Cardiac septum (tissue), 1 donor: ENCODE data around the gene FYN. TPM values are rescaled to one million over a fixed set of nuclear protein-coding genes. Genes with fewer than 3 reads are reported as not detected.
A peak's percentile ranks its signal among the peaks of the same experiment; 100 is the strongest.
"Not testable (repeated sequence)": the region's sequence is repeated elsewhere in the genome, so short reads cannot be mapped to it uniquely, and the experiment has no call there.

Experiments
- DNase-seq: peaks from one replicate; pipeline ENCODE4 v3.0.0-alpha.2; 2020; ENCODE audit warnings: low spot score
- intact Hi-C: fragments of 100-400 bp; cut with DNase I; formaldehyde crosslinking; loops from one replicate; pipeline ENCODE4 v1.14.0; 2022
- long read RNA-seq: library from polyadenylated mRNA; unstranded; transcript quantifications from one replicate; pipeline ENCODE4 v2.0.0, GENCODE V29; 2021
- total RNA-seq: library from RNA; stranded (reverse); fragmentation: NEBNext Ultra II Directional; extraction: Animal tissue kit (Norgen Biotek cat#: 25700); gene quantifications from one replicate; pipeline ENCODE4 v1.2.1, GENCODE V29; 2021
- donor health status: DM: no; HTN: no; CAD: no.

FYN gene
- 65.3 TPM for total RNA-seq
- long read RNA-seq, transcript FYN-202 (14 exons, 3,628 nt), result major isoform, 32 of 72 reads
- long read RNA-seq, partial matches to known transcripts, result 15 of 72 reads
- long read RNA-seq, other reads (novel, unspliced or antisense), result 22 of 72 reads

GRCh38 chr6:111873178-111874024 is at the start of gene FYN:
Gene FYN, minus strand, starts transcription at chr6:111873452. Its CDS starts 153,401 bp downstream, at chr6:111720051.
- DNase-seq, result peak; percentile 99
- intact Hi-C loops, result loop anchor here (2.0 to 5.0 kb wide), 4 partner anchors 46 to 163 kb away; no protein-coding TSS in a partner anchor

GRCh38 chr6:111922454-111923297 is 49.4 kb upstream of the FYN start:
- DNase-seq, result no peak
- intact Hi-C loops, result no loop called here

DNA sequence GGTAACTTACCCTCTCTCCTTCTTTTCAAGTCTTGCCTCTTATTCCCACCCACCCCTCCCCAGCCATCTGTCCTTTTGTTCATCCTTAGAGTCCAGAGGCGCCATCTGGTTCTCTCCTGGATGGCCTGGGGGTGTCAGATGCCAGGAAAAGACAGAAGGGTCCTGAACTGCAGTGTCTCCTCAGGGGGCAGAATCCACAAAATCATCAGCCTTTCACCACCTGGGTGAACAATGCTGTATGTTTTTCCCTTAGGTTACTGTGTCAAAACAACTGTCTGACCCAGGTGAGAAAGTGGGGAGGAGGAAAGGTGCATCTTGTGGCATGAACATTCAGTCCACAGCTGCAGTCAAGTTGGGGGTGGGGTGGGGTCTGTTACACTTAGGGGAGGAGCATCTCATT is 47.9 kb upstream of the FYN start:
- no peak for DNase-seq
- intact Hi-C loops, result no loop called here

DNA sequence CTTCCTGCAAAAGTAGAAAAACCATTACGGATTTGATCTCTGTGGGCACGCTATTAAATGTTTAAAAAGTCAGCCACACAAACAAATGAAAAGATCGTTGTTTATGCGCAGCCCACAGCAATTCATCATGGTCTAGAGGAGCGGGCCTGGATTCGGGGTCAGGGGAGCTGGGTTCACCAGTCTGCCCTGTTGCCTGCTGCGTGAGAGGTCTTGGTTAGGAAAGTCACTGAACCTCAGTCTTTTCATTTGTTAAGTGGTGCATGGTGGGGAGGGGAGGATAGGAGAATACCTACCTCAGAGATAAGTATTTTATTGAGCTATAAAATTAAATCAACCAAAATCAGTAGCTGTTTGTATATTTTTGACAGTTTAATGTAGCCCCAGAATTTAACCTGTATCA is 47.3 kb upstream of the FYN start:
- no peak for DNase-seq

DNA sequence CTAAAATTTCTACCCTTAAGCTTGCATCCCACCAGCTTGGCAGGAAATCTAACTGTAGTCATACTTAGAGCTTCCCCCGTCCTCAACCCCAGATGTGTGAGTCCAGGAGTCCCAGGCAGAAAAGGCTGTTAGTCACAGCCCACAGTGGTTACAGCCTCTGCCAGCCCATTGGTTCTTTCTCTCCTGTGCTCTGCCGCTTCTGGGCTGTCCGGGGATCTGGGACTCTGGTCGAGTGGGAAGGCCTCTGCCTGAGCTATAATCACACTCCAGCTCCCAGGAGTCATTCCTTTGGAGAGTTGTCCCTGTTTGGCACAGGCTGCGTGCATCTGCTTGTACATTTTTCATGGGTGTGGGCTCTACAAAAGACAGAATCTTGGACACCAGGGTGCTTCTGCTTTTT is 45.6 kb upstream of the FYN start:
- no peak for DNase-seq
- intact Hi-C loops, result no loop called here

More for the DNA sequence above, 47.3 kb upstream of the FYN start:
- intact Hi-C loops, result no loop called here

DNA sequence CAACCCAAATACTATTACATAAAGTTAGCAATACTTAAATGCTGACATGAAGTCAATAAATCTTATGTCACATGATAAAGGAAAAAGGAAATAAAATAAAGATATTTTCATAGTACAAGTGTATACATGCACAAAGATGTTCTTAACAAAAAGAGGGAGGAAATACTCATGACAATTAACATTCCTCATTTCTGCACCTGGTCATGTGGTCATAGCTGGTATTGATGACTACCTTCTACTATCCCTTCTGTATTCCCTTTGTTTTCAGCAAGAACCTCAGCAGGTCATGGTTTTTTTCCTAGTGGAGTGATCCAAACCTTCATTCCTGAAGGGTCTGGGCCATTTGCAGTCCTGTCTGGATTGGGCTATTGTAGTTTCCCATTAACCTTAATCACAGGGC is 43.5 kb upstream of the FYN start:
- intact Hi-C loops, result no loop called here
- DNase-seq, result no peak

DNA sequence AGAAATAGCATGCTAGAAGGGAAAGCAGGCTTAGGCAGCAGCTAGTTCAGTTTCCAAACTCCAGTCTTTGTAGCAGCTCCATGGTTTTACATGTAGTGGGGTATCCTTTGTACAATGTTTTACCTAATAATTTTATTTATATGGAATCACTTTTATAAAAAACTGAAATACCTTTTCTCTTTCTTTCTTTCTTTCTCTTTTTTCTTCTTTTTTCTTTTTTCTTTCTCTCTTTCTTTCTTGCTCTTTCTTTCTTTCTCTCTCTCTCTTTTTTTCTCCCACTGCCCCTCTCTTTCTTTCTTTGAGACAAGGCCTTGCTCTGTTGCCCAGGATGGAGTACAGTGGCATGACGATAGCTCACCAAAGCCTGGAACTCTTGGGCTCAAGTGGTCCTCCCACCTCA is 41.4 kb upstream of the FYN start:
- no peak for DNase-seq
- intact Hi-C loops, result no loop called here

- intact Hi-C loops, result no loop called here
- DNase-seq, result no peak
Measured at GRCh38 chr6:111912904-111913303, 39.7 kb upstream of the FYN start.

GRCh38 chr6:111911428-111911827 is 38.2 kb upstream of the FYN start:
- intact Hi-C loops, result no loop called here
- DNase-seq, result no peak

DNA sequence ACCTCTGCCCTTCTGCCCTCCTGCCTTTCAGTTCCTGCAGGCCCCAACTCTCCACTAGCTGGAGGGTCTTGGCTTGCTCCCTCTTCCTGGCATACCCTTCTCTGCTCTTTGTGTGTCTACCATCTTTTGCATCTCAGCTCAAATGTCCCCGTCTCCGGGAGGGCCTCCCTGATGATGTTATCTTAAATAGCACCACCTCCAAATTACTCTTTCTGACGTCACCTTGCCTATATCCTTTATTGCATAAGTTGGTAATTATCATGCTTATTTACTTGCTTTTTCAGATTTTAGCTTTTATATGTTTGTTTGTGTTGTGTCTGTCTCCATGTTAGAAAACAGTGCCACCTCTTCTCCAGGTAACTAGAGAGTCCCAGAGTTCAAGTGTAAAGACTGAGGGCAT is 36.0 kb upstream of the FYN start:
- no peak for DNase-seq
- intact Hi-C loops, result no loop called here

DNA sequence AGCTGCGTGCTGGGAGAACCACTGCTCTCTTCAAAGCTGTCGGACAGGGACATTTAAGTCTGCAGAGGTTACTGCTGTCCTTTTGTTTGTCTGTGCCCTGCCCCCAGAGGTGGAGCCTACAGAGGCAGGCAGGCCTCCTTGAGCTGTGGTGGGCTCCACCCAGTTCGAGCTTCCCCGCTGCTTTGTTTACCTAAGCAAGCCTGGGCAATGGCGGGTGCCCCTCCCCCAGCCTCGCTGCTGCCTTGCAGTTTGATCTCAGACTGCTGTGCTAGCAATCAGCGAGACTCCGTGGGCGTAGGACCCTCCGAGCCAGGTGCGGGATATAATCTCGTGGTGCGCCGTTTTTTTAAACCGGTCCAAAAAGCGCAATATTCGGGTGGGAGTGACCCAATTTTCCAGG is 35.1 kb upstream of the FYN start:
- intact Hi-C loops, DNase-seq: not testable (repeated sequence)

DNA sequence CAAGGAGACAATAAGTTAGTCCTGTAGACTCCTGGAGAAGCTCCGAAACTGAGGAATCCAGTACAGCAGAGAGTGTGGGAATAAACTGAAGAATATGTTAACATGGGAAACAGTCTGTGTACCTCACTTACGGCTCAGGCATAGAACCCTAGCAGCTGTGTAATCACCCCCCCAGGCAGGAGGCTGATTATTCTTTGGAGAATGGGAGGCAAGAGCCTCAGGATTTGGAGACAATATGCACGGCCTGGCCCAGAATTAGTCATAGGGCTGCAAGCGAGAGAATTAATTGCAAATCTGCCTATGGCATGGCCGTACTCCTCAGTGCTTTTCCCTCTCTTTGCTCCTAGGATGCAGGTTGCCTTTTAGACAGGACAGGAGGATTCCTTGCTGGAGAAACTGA is 27.5 kb upstream of the FYN start:
- intact Hi-C loops, result no loop called here

GRCh38 chr6:111899531-111899930 is 26.3 kb upstream of the FYN start:
- DNase-seq, result no peak
- intact Hi-C loops, result no loop called here

More for the DNA sequence above, 27.5 kb upstream of the FYN start:
- DNase-seq, result no peak

DNA sequence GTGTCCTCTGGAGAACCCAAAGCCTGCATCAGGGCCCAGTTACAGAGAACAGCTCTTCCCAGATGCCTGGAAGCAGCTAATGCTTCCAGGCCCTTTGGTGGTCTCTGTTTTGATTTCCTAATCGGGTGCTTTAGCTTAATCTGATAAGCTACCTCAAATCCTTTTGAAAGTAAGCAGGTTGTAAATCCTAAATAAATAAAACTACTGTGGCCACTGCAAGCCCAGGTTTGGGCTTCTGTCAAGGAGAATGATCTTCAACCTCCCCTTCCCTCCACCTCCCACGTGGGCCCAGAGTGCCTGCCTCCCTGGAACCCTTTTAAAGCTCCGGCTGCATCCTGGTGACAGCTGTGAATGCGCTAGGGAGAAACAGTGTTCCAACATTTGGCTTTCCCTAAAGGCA is 25.2 kb upstream of the FYN start:
- intact Hi-C loops, result no loop called here
- no peak for DNase-seq

DNA sequence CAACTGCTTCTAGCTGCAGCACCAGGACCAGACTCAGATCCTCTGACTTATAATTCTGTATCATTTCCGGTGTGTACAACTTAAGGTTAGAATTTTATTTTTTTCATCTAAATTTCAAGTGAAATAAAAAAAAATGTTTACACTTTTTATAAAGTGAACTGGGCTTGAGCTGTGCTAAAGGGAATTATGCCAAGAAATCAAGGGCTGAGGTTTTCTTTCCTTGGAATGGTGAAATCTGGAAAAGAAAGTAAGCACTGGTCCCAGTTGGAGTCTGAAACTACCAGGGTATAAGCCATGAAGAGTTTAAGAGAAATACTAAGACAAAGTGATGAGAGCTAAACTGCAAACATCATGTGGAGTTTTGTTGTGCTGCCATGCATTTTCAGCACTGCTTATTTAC is 21.7 kb upstream of the FYN start:
- intact Hi-C loops, result no loop called here

DNA sequence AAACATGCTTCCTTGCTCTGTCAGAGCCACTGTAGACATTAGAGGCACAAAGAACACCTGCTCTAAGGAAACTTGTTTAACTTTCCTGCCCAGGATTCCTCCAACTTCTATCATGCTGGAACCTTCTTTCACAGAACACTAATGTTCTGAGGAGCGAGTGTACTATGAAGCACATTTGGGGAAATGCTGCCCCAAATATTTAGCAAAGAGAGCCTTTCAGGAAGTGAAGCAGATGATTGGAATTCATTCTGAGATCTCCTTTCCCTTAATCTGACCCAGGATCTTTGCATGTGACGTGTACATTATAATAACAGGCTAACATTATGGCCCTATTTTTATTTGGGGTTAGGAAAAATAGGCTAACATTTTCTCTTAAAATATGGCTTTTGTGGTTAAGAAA is 21.0 kb upstream of the FYN start:
- intact Hi-C loops, result no loop called here
- DNase-seq, result no peak

More for the DNA sequence above, 21.7 kb upstream of the FYN start:
- no peak for DNase-seq

DNA sequence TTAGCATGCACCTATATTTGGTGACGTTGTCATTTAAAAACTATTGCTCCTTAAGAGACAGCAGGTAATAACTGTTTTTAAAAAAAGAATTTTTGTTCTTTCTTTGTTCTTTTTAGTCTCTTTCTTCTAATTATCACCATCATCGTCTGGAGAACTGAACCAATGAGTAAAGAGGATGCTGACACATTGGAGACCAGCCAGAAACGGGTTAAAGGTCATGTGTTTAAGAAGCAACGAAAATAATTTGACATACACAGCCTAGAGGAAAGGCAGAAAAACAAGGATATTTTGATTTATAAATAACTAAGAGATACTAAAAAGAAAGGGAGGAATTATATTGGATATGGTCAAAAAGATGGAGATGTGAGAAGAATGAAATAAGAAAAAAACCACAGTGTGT is 19.2 kb upstream of the FYN start:
- no peak for DNase-seq
- intact Hi-C loops, result no loop called here

- no peak for DNase-seq
- intact Hi-C loops, result no loop called here
Measured at GRCh38 chr6:111890988-111891387, 17.7 kb upstream of the FYN start.

DNA sequence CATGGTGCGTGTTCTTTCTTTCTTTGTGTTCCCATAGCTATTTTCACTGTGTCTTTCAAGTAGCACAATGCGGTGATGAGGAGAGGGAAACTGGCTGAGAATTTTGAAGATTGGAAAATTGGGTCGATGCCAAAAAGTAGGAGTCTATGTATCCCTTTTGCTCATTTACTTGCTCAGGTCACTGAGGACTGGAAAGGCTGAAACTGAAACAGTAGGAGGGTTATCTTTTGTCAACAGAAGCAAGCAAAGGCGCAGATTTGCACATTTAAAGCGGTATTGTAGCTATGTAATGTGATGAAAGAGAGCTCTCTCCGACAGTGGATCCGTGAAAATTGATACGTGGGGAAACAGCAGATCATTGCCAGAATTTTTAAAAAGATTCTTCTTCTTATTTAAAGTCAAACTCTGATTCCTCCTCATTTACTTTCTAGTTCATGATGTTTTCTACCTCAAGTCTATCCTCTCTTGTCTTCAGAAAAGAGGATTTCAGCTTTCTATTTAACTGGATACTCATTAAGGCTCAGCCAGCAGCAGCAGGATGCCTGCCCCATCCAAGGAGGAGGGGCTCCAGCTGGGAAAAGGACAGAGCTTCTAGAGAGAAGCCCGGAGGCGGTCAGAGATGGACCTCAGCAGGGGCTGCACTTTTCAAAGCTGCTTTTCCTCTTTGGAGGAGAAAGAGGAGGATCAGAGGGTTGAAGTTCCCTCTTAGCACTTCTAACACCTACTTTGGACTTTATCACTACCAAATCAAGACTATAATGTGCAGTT is 15.9 kb upstream of the FYN start:
- DNase-seq, result no peak
- intact Hi-C loops, result no loop called here

GRCh38 chr6:111886793-111887192 is 13.5 kb upstream of the FYN start:
- not testable (repeated sequence) for DNase-seq

More at GRCh38 chr6:111886793-111887192, 13.5 kb upstream of the FYN start:
- intact Hi-C loops, result not testable (repeated sequence)
